Measurements from ENCODE around the gene STAC2.
"Not testable (repeated sequence)": the region's sequence is repeated elsewhere in the genome, so short reads cannot be mapped to it uniquely, and the experiment has no call there.

- not testable (repeated sequence) for TF ChIP-seq CTCF (conservative IDR thresholded peaks at IDR 0.05; ENCODE audit: low read depth, low read length); EZH2 (IDR thresholded peaks at IDR 0.05; ENCODE audit: borderline replicate concordance, low read depth, low read length, poor library complexity, severe bottlenecking)
These were observed 24.3 kb upstream of the STAC2 start for GRCh38 chr17:39250076-39250475.
